ENCODE measurements around the gene TTLL13.

GRCh38 chr15:90301707-90302300 is 52.4 kb downstream of the TTLL13 start:
- TF ChIP-seq, protein P1, sequence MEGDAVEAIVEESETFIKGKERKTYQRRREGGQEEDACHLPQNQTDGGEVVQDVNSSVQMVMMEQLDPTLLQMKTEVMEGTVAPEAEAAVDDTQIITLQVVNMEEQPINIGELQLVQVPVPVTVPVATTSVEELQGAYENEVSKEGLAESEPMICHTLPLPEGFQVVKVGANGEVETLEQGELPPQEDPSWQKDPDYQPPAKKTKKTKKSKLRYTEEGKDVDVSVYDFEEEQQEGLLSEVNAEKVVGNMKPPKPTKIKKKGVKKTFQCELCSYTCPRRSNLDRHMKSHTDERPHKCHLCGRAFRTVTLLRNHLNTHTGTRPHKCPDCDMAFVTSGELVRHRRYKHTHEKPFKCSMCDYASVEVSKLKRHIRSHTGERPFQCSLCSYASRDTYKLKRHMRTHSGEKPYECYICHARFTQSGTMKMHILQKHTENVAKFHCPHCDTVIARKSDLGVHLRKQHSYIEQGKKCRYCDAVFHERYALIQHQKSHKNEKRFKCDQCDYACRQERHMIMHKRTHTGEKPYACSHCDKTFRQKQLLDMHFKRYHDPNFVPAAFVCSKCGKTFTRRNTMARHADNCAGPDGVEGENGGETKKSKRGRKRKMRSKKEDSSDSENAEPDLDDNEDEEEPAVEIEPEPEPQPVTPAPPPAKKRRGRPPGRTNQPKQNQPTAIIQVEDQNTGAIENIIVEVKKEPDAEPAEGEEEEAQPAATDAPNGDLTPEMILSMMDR (IDR thresholded peaks at IDR 0.05; ENCODE audit: low read depth, low read length), result no peak
- no peak for TF ChIP-seq EZH2phosphoT487 (IDR thresholded peaks at IDR 0.05; ENCODE audit: low read depth)

Data from OCI-LY3 (cell line).